Measurements from ENCODE around the gene CROT.
A peak's percentile ranks its signal among the peaks of the same experiment; 100 is the strongest.
"Not testable (repeated sequence)": the region's sequence is repeated elsewhere in the genome, so short reads cannot be mapped to it uniquely, and the experiment has no call there.

CROT gene

DNA sequence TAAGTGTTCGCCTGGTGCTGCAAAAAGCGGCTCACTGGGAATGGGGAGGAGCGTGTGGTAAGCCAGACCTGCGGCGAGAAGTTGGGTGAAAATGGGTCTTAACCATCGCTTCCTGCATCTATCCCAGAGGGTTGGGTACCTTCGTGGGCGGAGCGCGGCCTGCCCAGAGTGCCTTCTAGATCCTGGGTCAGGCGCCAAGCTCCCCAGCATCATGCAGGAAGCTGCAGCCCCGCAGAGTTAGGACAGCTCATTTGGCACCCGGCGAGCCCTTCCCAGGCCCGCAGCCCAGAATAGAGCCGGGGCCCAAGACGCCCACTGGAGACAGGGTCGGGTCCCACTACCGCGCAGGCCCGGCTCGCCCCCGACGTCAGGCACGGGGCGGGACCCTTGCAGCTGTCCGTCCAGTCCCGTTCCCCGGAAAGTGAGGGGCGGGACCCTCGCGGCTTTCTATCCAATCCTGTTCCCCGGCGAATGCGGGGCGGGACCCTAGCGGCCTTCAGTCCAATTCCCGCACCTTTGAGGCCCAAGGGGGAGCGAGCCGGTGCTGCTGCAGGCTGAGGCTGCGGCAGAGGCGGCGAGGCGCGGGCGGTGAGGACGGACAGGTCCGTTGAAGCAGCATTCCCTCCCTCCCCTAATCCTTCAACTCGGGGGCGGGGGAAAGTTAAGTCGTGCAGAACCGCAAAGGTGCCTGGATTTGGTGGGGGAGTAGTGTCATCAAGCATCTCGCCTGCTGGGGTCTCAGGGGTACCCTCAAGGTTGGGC, at the start of gene CROT:
Gene CROT, plus strand, starts transcription at position 499 of the 762 bp plus-strand sequence. CDS start 3,405 bp downstream, outside the sequence.
- peak; percentile 82 to 92 for DNase-seq (ENCODE audit: low read depth in 1 of 2, low spot score in 1 of 2)

DNA sequence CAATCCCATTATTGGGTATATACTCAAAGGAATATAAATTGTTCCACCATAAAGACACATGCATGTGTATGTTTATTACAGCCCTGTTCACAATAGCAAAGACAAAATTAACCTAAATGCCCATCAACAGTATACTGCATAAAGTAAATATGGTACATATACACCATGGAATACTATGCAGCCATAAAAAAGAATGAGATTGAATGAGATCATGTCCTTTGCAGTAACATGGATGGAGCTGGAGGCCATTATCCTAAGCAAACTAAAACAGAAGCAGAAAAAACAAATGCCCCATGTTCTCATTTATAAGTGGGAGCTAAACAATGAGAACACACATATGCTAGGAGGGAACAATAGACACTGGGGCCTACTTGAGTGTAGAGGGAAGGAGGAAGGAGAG, 44.7 kb upstream of the CROT start:
- DNase-seq (ENCODE audit: low read depth in 1 of 2, low spot score in 1 of 2): no peak

DNA sequence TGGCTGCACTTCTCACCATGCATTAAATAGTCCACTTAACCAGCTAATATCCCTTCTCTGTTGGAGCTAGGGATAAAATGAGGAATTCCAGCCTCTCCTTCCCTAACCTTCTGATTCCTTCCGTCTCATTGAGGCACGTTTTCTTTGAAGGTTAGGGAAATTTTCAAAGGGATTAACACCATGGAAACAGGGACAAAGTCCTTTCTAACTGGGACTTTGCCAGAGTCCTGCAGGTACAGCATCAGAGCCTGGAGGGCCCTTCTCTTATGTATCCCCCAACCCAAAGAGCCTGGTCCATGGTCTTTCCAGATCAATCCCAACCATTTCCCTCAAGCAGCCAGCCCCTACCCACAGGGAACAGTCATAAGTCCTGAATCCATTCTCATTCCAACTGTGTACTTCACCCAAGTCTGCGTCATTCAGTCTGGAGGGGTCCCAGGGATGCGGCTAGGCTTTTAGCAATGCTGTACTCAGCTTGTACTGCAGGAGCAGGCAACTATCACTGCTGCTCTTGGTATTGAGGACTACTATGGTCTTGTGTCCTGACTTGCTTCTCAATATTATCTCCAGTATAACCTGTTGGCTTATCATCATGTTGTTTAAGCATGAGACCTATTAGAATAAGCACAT, 34.6 kb upstream of the CROT start:
- no peak for DNase-seq (ENCODE audit: low read depth in 1 of 2, low spot score in 1 of 2)

GRCh38 chr7:87312215-87312865, 33.1 kb upstream of the CROT start:
- peak; percentile 25 to 47 for DNase-seq (ENCODE audit: low read depth in 1 of 2, low spot score in 1 of 2)

DNA sequence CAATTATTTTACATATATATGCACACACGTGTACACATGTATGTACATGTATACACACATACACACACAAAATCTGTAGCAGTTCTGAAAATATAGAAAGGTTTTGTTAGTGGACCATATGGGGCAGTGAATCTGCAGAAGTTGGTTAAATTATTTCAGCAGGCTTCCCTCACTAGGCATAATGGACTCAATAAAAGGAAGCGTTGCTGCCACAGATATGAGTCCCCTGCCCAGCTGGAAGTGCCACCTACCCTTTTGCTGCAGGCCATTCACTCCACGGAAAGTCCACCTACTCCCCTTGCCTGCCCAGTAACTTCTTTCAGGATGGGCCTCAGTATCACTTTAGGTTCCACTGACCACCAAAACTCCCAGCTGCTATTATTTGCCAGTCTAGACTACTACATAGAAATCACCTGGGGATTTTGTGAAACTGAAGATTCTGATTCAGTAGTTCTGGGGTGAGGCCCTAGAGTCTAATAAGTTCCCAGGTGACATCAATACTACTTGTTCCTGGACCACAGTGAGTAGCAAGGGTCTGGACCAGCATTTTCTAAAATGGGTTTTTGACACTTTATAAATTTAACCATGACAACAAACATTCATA, 29.3 kb upstream of the CROT start:
- DNase-seq (ENCODE audit: low read depth in 1 of 2, low spot score in 1 of 2): no peak

DNA sequence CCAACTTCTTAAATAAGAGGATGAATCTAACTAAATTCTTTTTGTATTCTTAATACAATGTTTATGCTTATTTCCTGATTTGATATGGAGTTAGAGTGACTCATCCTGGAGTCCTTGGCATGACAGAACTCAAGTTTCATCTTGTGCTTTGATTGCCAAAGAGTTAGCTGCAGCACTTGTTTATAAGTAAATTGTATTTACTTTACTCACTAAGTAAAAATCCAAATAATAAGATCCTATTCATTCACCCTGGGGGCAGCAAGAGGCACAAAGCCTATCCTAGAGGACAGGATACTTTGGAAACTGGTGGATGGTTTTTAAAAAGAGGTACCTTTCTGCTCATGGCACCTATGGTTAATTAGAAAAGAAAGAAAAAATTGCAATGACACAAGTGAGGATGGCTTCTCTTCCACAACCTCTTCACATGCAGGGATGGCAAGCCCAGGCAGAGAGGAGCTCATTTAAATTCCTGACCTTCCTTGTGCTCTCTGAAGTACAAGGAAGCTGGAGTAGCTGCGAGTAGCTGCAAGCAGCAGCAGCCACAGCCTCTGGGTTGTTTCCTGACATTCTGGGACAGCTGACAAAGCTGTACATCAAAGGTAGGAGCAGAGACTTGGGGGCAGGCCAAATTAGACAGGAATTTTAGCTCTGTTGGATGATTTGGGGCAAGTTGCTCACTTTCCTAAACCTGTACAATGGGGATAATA, 28.5 kb upstream of the CROT start:
- DNase-seq (ENCODE audit: low read depth in 1 of 2, low spot score in 1 of 2): no peak

GRCh38 chr7:87317691-87318245, 27.7 kb upstream of the CROT start:
- no peak for DNase-seq (ENCODE audit: low read depth in 1 of 2, low spot score in 1 of 2)

GRCh38 chr7:87318741-87319140, 26.7 kb upstream of the CROT start:
- no peak for DNase-seq (ENCODE audit: low read depth in 1 of 2, low spot score in 1 of 2)

- DNase-seq (ENCODE audit: low read depth in 1 of 2, low spot score in 1 of 2): not testable (repeated sequence)
Observed at GRCh38 chr7:87319154-87319581, 26.3 kb upstream of the CROT start.

DNA sequence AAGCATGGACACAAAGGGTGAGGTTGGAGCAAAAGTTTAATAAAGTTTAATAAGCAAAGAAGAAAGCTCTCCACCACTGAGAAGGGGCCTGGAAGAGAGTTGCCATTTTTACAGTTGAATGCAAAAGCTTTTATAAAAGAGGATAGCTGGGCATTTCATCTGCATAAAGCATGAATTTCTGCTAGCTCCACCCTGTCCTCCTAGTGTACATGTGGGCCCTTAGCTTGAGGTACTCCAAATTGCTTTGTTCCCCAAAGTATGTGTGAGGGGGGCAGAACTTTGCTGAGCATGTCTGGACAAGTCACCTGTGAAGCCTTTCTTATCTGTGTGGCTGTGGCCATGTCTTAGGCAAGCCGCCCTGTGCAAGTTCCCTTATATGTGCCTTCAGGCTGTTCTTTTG, 22.6 kb upstream of the CROT start:
- DNase-seq (ENCODE audit: low read depth in 1 of 2, low spot score in 1 of 2): no peak

GRCh38 chr7:87325576-87326370, 19.7 kb upstream of the CROT start:
- DNase-seq (ENCODE audit: low read depth in 1 of 2, low spot score in 1 of 2): no peak

- DNase-seq (ENCODE audit: low read depth in 1 of 2, low spot score in 1 of 2): no peak
Observed at GRCh38 chr7:87328281-87328680, 17.2 kb upstream of the CROT start.

DNA sequence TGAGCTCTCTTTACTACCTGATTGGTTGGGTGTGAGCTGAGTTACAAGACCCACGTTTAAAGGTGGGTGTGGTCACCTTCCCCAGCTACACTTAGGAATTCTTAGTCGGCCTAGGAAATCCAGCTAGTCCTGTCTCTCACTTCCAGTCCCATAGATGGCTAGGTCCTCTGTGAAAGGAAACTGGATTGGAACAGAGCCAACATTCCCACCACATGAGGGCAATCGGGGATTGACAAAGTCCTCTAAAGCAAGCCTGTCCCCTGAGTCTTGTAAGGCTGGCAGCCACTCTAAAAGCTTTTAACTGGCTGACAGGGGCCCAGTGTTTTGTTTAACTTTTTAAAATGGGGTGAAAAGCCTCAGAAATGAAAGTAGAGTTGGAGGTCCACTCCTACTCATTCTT, 15.1 kb upstream of the CROT start:
- no peak for DNase-seq (ENCODE audit: low read depth in 1 of 2, low spot score in 1 of 2)

- no peak for DNase-seq (ENCODE audit: low read depth in 1 of 2, low spot score in 1 of 2)
Observed at GRCh38 chr7:87330942-87331341, 14.5 kb upstream of the CROT start.

- DNase-seq (ENCODE audit: low read depth in 1 of 2, low spot score in 1 of 2): no peak
Observed at GRCh38 chr7:87331687-87332252, 13.7 kb upstream of the CROT start.

DNA sequence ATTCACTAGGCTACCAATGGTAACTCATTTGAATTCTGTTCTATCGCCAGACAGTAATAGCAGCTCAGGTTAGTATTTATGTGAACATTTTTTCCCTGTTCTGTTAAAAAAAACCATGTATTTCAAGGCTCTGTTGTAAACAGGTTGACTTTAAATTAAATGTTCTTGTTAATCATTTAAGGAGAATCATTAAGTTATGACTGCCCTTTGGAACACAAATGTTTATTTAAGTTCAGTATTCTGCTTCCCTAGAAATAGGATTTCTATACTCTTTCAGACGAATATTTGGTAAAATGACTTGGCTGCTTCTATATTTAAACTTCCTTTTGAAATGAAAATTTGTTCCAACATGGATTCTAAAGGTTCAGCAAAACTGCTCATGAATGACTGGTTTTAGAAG, 13.1 kb upstream of the CROT start:
- no peak for DNase-seq (ENCODE audit: low read depth in 1 of 2, low spot score in 1 of 2)

DNA sequence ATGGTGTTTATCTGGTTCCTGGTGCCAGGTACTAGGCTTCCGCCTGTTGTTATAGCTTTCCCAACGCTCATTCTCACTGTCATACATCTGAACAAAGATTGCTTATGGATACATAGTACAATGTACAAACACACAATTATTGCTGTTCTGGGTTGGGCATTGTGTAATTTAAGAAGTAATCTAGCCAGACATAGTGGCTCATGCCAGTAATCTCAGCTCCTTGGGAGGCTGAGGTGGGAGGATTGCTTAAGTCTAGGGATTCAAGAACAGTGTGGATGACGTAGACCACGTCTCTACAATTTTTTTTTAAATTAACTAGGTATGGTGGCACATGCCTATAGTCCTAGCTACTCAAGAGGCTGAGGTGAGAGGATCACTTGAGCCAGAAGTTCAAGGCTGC, 9.3 kb upstream of the CROT start:
- no peak for DNase-seq (ENCODE audit: low read depth in 1 of 2, low spot score in 1 of 2)

DNA sequence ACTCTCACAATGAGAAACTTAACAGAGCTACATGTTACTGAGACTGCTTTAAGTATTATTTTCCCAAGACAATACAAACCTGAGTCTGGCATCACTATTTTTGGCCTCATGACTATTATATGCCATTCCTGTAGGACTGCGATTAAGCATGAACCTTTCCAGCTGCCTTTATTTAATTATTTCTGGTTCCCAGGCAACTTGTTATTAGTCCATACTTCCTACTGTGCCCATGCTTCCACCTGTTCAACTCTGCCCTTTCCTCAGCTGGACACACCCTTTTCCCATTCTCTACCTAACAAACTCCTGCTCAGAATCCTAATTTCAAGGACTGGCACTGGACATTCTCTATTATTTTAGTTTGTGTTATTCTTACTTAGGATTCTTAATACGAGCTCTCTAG, 8.1 kb upstream of the CROT start:
- no peak for DNase-seq (ENCODE audit: low read depth in 1 of 2, low spot score in 1 of 2)

DNA sequence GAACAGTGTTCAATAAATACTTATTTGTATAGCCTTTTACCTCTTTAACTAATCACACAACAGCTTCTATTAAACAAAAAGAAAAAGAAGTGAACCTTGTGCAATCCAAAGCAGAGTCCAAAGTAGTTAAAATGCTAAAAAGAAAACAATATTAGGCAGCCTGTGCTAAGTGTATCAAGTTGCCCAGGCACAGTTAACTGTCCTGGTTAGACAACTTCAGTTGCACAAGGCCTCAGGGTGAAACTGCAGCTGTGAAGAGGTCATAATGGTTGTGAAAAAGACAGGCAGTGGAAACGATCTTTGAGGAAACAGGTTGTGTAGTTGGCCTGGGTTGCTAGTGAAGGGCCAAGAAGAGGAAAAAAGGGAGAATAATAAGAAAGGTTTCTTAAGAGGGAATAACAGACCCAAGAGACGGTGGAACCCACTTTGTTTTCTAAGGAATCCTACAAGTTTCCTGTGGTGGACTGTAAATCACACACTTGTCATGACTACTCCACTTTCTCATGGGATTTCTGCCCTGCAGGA, 6.0 kb upstream of the CROT start:
- no peak for DNase-seq (ENCODE audit: low read depth in 1 of 2, low spot score in 1 of 2)

GRCh38 chr7:87341441-87341840, 4.0 kb upstream of the CROT start:
- DNase-seq (ENCODE audit: low read depth in 1 of 2, low spot score in 1 of 2): no peak

Measured in stimulated activated CD4-positive, alpha-beta T cell treated with anti-CD3 and anti-CD28 coated beads, Interleukin-15, amount 100 ng/mL, for 1 hour (primary cell).